ENCODE data around the gene UPF3B. TPM values are rescaled to one million over a fixed set of nuclear protein-coding genes. Genes with fewer than 3 reads are reported as not detected.
"Not testable (repeated sequence)": the region's sequence is repeated elsewhere in the genome, so short reads cannot be mapped to it uniquely, and the experiment has no call there.

The UPF3B gene, protein sequence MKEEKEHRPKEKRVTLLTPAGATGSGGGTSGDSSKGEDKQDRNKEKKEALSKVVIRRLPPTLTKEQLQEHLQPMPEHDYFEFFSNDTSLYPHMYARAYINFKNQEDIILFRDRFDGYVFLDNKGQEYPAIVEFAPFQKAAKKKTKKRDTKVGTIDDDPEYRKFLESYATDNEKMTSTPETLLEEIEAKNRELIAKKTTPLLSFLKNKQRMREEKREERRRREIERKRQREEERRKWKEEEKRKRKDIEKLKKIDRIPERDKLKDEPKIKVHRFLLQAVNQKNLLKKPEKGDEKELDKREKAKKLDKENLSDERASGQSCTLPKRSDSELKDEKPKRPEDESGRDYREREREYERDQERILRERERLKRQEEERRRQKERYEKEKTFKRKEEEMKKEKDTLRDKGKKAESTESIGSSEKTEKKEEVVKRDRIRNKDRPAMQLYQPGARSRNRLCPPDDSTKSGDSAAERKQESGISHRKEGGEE
- polyA plus RNA-seq: 12.4 TPM

DNA sequence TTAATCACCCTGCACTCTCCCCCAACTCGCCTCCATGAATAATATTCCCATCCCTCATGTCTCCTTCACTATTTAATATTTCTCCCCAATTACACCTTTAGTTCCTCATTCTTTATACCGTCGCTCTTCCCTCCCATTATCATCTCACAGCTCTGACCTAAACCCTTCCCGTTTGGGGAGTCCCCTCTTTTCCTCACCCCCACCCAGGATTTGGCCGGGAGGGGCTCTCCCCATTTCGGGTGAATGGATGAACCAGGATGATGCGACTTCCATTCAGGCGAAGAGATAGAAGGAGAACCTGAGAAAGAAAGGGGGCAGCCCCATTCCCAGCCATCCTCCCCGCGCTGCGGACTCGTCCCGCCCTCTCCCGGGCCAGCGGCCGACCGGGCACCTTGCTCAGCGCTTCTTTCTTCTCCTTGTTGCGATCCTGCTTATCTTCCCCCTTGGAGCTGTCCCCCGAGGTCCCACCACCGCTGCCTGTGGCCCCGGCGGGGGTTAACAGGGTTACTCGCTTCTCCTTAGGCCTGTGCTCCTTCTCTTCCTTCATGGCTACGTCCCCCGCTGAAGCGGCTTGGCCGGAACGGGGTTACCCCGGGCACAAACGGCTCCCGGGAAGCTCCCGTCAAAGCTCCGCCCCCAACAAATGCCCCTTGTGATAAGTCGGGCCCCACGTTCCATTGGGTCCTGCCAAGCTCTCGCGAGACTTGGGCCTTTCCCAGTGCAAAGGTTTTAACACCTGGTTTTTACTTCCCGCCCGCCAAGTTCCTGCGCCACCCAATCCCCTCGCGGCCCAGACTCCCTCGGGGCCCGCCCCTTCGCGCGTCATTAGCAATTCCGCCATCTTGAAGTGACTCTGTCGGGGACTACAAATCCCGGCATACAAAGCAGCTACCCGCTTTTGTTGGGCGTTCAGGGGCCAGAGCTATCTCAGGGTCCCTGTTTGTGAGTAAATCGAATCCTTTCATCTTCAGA lies at the start of gene UPF3B:
Gene UPF3B (minus strand): TSS at position 582 of the 972 bp plus-strand sequence. CDS start 35 bp downstream, at position 547.
- peak within 1 kb of the TSS; percentile 92 to 99 (median 99) for H3K27ac Mint-ChIP-seq
- H3K4me3 Mint-ChIP-seq: peak within 1 kb of the TSS; percentile 98 to 99 (median 98)
- H3K36me3 Mint-ChIP-seq: peaks cover 2% of the 10 kb centered on the region
- no peaks in the 10 kb centered on the region for H3K9me3 Mint-ChIP-seq
- H3K4me1 Mint-ChIP-seq: peaks cover 9 to 13% (median 10%) of the 10 kb centered on the region in 3 donors
- no peaks in the 10 kb centered on the region for H3K27me3 Mint-ChIP-seq

DNA sequence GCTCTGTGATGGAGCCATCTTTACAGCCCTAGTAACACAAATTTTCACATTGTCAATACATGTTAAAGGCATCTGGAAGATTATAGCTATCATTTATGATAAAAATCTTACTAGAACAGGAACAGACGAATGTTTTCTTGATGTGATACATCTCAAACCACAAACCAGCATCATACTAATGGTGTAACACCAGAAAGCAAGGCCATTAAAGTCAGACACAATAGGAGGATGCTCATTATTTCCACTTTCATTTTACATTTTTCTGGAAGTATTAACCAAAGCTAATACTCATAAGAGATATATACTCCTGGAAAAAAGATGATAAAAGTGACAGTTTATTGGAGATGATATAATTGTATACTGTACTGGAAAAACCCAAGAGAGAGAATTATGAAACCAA lies 48.2 kb upstream of the UPF3B start:
- Mint-ChIP-seq H3K9me3 (no peaks in the 10 kb centered on the region), H3K4me3 (no peak overlapping the region), H3K36me3 (no peaks in the 10 kb centered on the region), H3K27me3 (no peaks in the 10 kb centered on the region), H3K4me1 (no peaks in the 10 kb centered on the region), H3K27ac (no peak overlapping the region)

DNA sequence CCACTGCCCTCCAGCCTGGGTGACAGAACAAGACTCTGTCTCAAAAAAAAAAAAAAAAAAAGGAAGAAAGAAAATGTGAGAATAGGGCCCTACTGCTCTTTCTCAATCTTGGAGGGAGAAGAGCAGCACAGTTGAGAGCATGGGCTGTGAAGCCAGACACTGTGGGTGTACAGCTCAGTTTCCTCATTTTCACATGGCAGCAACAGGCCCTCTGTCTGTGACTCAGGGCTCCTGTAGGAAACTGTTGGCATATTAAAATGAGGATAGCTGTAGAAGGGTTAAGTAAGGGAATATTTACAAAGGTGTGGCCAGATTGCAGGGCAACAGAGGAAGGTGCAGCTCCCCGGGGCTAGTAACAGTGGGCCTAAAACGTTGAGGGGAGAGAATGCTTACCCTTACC lies 46.4 kb upstream of the UPF3B start:
- no peaks in the 10 kb centered on the region for H3K27me3 Mint-ChIP-seq
- no peaks in the 10 kb centered on the region for H3K4me1 Mint-ChIP-seq
- no peak overlapping the region for H3K27ac Mint-ChIP-seq
- H3K4me3 Mint-ChIP-seq: no peak overlapping the region
- H3K9me3 Mint-ChIP-seq: no peaks in the 10 kb centered on the region
- H3K36me3 Mint-ChIP-seq: no peaks in the 10 kb centered on the region

DNA sequence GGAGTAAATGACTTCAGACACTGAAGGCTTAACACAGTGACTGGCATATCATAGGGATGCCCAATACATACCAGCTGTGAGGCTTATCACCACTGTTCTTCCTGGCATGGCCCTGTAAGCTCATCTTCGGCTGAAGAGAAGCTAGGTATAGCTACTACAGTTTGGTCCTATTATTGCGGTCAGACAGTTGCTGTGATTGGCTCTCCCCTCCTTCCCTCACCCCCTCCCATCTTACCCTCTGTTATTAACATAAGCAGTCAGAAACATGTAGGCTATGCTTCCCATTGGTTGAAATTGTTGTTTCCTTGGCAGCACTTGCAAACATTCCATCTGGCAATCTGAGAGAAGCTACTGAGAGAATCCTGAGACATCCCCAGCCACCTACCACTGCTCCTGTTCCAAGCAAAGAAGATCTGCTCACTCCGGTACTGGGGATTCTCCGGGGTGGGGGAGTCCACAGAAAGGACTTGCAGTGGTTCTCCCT lies 43.1 kb upstream of the UPF3B start, which contains the start of gene AKAP14:
Gene AKAP14 (plus strand): TSS at position 51 of the 484 bp plus-strand sequence. CDS start 7,331 bp downstream, outside the sequence.
- Mint-ChIP-seq H3K27me3 (peaks cover 1% of the 10 kb centered on the region), H3K9me3 (no peaks in the 10 kb centered on the region), H3K27ac (no peak within 1 kb of the TSS), H3K4me1 (peaks cover 0 to 1% (median 0%) of the 10 kb centered on the region in 3 donors), H3K36me3 (no peaks in the 10 kb centered on the region), H3K4me3 (no peak within 1 kb of the TSS)

DNA sequence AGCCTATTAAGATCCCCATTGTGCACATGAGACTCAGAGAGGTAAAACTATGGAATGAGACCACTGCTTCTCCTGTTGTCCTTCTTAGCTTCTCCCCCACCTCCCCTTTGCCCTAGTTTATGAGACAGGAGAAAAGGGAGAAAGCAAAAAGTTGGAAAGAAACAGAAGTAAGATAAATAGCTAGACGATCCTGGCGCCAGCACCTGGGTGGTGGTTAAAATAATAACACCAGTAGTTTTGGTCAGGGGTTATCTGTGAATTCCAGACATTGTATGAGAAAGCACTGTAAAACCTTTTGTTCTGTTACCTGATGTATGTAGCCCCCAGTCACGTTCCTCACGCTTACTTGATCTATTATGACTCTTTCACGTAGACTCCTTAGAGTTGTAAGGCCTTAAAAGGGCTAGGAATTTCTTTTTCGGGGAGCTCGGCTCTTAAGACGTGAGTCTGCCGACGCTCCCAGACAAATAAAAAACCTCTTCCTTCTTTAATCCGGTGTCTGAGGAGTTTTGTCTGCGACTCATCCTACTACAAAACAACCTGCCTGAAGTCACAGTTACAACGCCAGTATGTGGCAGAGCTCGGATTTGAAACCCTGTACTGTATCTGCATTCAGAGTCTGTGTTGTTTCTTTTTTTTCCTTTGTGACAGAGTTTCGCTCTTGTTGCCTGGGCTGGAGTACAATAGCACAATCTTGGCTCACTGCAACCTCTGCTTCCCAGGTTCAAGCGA lies 39.4 kb upstream of the UPF3B start:
- not testable (repeated sequence) for H3K9me3 Mint-ChIP-seq, H3K27ac Mint-ChIP-seq, H3K27me3 Mint-ChIP-seq, H3K4me3 Mint-ChIP-seq, H3K4me1 Mint-ChIP-seq, H3K36me3 Mint-ChIP-seq

DNA sequence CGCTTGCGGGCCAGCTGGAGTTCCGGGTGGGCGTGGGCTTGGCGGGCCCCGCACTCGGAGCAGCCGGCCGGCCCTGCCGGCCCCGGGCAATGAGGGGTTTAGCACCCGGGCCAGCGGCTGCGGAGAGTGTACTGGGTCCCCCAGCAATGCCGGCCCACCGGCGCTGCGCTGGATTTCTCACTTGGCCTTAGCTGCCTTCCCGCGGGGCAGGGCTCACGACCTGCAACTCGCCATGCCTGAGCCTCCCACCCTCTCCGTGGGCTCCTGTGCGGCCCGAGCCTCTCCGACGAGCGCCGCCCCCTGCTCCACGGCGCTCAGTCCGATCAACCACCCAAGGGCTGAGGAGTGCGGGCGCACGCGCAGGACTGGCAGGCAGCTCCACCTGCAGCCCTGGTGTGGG lies 37.9 kb upstream of the UPF3B start:
- not testable (repeated sequence) for H3K36me3 Mint-ChIP-seq, H3K27ac Mint-ChIP-seq, H3K4me1 Mint-ChIP-seq

DNA sequence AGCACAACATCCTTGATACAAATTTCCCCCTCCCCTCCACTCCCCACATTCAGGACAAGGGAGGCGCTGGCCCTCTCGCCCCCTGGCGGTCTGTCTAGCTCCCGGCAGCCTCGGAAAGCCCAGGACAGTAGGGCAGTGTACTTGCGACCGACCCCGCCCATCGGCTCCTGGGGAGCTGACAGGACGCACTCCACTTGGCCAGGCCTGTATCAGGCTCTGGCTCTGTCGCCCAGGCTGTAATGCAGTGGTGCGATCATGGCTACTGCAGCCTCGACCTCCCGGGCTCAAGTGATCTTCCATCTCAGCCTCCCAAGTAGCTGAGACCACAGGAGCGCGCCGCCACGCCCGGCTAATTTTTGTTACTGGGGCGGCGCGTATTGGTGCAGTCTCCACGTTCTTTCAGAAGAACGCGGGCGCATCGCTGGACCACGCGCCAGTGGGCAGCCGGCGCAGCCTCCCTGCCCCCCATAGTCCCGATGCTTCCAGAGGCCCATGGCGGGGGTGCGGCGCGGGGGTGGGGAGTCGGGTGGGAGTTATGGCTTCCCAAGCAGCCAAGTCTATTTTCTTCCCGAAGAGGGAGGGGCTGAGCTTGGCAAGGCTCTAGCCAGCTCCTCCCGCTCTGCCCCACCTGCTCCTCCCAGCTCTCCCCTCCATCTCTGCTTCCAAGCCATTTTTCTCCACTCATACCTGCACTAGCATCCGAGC lies 35.1 kb upstream of the UPF3B start:
- Mint-ChIP-seq H3K9me3 (no peaks in the 10 kb centered on the region), H3K4me1 (peaks cover 0 to 5% (median 4%) of the 10 kb centered on the region in 3 donors), H3K27ac (peak overlapping the region in 1 of 3 donors; percentile 39), H3K27me3 (peaks cover 1% of the 10 kb centered on the region), H3K4me3 (peak overlapping the region; percentile 29 to 57 (median 53)), H3K36me3 (no peaks in the 10 kb centered on the region)

More for the DNA sequence above, 37.9 kb upstream of the UPF3B start:
- H3K9me3 Mint-ChIP-seq, H3K27me3 Mint-ChIP-seq, H3K4me3 Mint-ChIP-seq: not testable (repeated sequence)

DNA sequence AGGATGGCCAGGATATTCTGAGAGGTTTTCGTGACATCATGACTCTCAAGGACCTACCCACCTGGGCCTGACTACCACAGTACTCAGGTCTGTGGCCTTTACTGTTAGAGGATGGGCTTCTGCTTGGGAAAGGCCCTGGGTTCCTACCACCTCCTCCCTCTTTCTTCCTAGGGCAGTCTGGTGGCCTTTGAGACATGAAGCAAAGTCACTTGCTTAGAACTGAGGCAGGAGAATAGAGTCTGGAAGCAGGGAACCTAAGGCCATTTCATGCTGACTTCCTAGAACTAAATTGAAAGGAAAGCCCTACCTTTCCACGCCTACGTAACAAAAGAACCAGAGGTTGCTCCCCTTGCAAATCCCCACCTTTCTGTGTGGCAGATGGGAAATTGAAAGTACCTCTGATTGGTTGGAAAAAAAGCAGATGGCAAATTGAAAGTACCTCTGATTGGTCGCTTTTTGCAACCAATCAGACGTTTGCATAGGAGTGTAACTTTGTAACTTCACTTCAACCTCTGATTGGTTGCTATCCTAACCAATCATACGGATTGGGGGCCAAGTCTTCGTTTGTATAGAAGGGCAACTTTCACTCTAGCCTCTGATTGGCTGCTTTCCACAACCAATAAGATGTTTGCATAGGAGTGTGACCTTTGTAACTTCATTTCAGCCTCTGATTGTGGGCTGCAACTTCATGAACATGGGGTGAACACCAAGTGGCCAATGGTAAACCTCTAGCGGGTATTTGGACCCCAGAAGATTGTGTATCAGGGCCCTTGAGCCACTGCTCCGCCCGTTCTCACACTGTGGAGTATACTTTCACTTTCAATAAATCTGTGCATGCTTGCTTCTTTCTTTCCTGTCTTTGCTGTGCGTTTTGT lies 33.0 kb upstream of the UPF3B start:
- peak overlapping the region in 1 of 3 donors; percentile 16 for H3K27ac Mint-ChIP-seq
- no peaks in the 10 kb centered on the region for H3K36me3 Mint-ChIP-seq
- H3K27me3 Mint-ChIP-seq: peaks cover 2% of the 10 kb centered on the region
- H3K4me3 Mint-ChIP-seq: peak overlapping the region in 3 of 4 donors; percentile 17 to 59 (median 22)
- no peaks in the 10 kb centered on the region for H3K9me3 Mint-ChIP-seq
- H3K4me1 Mint-ChIP-seq: peaks cover under 1 to 5% (median 5%) of the 10 kb centered on the region in 3 donors

DNA sequence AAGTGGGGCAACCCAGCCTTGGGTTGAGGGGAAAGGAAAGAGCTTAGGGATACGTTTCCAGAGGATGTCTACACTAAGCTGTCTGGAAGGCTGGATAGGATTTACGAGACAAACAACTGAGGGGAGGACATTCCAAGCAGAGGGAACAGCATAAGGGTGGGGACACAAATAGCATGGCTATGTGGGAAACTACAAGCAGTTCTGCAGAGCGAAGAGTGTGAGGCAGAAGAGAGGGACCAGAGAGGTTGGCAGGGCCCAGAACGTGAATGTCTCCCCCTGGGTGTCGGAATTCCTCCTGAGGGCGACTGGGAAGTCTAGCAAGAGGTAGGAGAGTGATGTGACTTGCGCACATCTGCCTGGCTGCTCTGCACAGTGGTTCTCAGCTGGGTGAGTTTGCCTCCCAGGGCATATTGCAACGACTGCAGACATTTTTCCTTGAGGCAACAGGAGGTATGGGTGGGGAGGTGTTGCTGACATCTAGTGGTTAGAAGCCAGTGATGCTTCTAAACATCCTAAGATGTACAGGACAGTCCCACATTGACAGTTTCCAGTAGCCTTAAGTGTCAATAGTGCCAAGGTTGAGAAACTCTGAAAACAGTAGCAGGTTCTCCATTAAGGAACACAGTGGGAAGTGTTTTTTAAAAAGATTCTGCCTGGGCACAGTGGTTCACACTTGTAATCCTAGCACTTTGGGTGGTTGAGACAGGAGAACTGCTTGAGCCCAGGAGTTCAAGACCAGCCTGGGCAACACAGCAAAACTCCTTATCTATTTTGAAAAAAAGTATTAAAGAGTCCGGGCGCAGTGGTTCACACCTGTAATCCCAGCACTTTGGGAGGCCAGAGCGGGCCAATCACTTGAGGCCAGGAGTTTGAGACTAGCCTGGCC lies 28.0 kb upstream of the UPF3B start:
- Mint-ChIP-seq H3K9me3 (no peaks in the 10 kb centered on the region), H3K4me3 (peak overlapping the region in 2 of 4 donors; percentile 62 to 73), H3K4me1 (peaks cover 8 to 13% (median 12%) of the 10 kb centered on the region in 3 donors), H3K36me3 (no peaks in the 10 kb centered on the region), H3K27ac (peak overlapping the region in 1 of 3 donors; percentile 76), H3K27me3 (peaks cover 2% of the 10 kb centered on the region)

DNA sequence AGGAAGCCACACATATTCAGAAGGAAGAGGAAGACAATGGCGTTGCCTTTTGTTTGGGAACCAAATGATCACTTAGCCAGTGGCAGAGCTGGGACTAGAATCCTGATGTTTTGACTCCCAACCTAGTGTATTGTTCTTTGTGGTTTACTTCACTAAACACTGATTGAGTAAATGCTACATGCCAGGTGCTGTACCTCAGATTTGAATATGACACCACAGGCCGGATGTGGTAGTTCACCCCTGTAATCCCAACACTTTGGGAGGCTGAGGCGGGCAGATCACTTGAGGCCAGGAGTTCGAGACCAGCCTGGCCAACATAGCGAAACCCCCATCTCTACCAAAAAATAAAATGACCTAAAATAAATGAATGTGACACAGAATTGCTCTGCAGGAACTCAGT lies 27.3 kb upstream of the UPF3B start:
- H3K4me1 Mint-ChIP-seq: peaks cover 8 to 13% (median 12%) of the 10 kb centered on the region in 3 donors
- H3K9me3 Mint-ChIP-seq: no peaks in the 10 kb centered on the region
- H3K36me3 Mint-ChIP-seq: no peaks in the 10 kb centered on the region
- peak overlapping the region; percentile 24 to 76 (median 27) for H3K27ac Mint-ChIP-seq
- H3K27me3 Mint-ChIP-seq: peaks cover 2% of the 10 kb centered on the region
- peak overlapping the region in 2 of 4 donors; percentile 62 to 73 for H3K4me3 Mint-ChIP-seq

DNA sequence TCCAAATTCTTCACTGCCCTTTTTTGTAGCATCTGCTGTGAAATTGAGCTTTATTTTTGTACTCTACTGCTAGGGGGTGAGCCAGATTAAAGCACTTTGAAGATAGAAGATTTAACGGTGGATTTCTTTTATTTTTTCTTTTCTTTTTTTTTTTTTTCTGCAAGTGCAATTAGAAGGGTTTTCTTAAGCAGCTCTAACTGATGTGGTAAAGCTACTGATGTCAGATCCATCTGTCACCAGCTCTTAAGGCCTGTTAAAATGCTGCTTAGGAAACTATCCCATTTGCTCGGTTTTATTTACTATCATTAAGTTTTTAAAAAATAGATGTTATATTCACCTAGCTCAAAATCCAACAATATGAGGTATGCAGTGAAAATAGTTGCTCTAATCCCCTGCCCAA lies 26.0 kb upstream of the UPF3B start:
- H3K36me3 Mint-ChIP-seq: no peaks in the 10 kb centered on the region
- peaks cover 8 to 13% (median 12%) of the 10 kb centered on the region in 3 donors for H3K4me1 Mint-ChIP-seq
- no peak overlapping the region for H3K27ac Mint-ChIP-seq
- H3K4me3 Mint-ChIP-seq: no peak overlapping the region
- H3K9me3 Mint-ChIP-seq: no peaks in the 10 kb centered on the region
- H3K27me3 Mint-ChIP-seq: peaks cover 2% of the 10 kb centered on the region
